Kidney epithelial cell (primary cell): ENCODE measurements around the gene GPC1. TPM values are rescaled to one million over a fixed set of nuclear protein-coding genes. Genes with fewer than 3 reads are reported as not detected.

Source experiments
- DNase-seq: peaks from one replicate; pipeline ENCODE4 v3.0.0-alpha.2; 2010; ENCODE audit warnings: low read depth
- H3K27me3 ChIP-seq: 2 replicates; pipeline ENCODE4 v1.6.0; 2011; ENCODE audit warnings: low read length; ENCODE audit not compliant: control insufficient read depth, insufficient read depth
- H3K36me3 ChIP-seq: 2 replicates; pipeline ENCODE4 v1.5.1; 2011; ENCODE audit warnings: low read length; ENCODE audit not compliant: control insufficient read depth, insufficient read depth
- H3K4me3 ChIP-seq: 2 replicates; pipeline ENCODE4 v1.5.1; 2011; ENCODE audit warnings: low read depth, mild to moderate bottlenecking, control low read depth, low read length
- total RNA-seq: library from RNA; depleted of rRNA; stranded (reverse); fragments of >200 nt; gene quantifications from 2 replicates; pipeline ENCODE4 v1.2.3, GENCODE V29; 2015
- TF ChIP-seq, protein P1 (sequence below): IDR thresholded peaks from 2 replicates; pipeline ENCODE4 v1.5.1; 2011; ENCODE audit warnings: mild to moderate bottlenecking, moderate library complexity, low read length, control low read depth, inconsistent platforms; ENCODE audit not compliant: insufficient read depth, poor library complexity, severe bottlenecking

Gene GPC1
- total RNA-seq, 1 donor from 2014 or later = 75.2 TPM

DNA sequence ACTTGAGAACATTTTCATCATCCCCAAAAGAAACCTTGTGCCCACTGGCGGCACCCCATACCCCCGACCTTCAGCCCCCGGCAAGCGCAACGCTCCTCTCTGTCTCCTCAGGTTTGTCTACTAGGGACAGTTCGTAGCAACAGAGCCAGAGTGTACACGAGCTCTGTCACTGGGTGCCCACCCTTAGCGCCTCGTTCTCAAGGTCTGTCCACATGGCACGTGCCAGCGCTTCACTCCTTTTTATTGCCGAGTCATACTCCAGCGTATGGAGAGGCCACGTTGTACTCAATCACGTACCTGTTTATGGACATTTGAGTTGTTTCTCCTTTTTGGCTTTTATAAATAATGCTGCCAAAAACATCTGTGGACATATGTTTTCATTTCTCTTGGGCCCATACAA, 30.3 kb upstream of the GPC1 start:
- H3K27me3 ChIP-seq = peaks cover 3% of the 10 kb centered on the region
- TF ChIP-seq, protein P1, sequence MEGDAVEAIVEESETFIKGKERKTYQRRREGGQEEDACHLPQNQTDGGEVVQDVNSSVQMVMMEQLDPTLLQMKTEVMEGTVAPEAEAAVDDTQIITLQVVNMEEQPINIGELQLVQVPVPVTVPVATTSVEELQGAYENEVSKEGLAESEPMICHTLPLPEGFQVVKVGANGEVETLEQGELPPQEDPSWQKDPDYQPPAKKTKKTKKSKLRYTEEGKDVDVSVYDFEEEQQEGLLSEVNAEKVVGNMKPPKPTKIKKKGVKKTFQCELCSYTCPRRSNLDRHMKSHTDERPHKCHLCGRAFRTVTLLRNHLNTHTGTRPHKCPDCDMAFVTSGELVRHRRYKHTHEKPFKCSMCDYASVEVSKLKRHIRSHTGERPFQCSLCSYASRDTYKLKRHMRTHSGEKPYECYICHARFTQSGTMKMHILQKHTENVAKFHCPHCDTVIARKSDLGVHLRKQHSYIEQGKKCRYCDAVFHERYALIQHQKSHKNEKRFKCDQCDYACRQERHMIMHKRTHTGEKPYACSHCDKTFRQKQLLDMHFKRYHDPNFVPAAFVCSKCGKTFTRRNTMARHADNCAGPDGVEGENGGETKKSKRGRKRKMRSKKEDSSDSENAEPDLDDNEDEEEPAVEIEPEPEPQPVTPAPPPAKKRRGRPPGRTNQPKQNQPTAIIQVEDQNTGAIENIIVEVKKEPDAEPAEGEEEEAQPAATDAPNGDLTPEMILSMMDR = no peak
- DNase-seq = no peak
- H3K4me3 ChIP-seq = no peak overlapping the region
- H3K36me3 ChIP-seq = no peaks in the 10 kb centered on the region

DNA sequence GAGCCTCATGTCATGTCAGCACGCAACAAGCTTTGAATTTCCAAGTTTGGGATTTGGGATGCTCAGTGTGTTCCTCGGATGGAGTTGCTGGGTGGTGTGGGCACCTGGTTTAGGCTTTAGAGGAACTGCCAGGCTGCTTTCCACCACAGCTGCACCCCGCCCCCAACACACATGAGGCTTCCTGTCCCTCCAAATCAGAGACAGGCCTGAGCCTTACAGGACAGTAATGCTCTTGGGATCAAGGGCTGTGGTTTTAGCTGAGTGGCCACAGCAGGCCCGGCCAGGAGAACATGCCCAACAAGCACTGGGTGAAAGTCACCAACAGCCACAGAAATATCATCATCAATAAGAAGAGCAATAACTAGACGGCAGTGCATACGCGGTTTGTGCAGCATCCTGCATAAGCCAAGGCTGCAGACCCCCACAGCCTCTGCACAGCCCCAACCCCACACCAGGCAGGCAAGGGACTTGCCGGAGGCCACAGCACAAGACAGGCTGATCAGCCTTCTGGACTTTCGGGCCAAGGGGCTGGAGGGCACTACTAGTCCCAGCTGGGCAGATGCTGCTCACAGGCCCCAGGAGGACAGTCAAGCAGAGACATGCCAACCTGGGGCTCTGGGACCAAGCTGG, 29.7 kb upstream of the GPC1 start:
- no peak for DNase-seq
- no peaks in the 10 kb centered on the region for H3K36me3 ChIP-seq

DNA sequence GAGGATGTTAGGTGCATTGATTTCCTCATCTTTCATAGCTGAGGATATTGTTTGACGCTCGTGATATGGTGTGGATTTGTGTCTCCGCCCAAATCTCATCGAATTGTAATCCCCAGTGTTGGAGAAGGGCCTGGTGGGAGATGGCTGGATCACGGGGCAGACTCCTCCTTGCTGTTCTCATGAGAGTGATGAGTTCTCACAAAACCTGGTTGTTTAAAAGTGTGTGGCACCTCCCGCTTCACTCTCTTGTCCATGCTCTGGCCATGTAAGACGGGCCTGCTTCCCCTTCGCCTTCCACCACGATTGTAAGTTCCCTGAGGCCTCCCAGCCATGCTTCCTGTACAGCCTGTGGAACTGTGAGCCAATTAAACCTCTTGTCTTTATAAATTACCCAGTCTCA, 28.4 kb upstream of the GPC1 start:
- no peaks in the 10 kb centered on the region for H3K36me3 ChIP-seq
- DNase-seq = no peak
- H3K4me3 ChIP-seq = no peak overlapping the region
- no peaks in the 10 kb centered on the region for H3K27me3 ChIP-seq
- TF ChIP-seq, protein P1 = no peak

More for the DNA sequence above, 29.7 kb upstream of the GPC1 start:
- TF ChIP-seq, protein P1 = no peak
- no peak overlapping the region for H3K4me3 ChIP-seq
- peaks cover 3% of the 10 kb centered on the region for H3K27me3 ChIP-seq

DNA sequence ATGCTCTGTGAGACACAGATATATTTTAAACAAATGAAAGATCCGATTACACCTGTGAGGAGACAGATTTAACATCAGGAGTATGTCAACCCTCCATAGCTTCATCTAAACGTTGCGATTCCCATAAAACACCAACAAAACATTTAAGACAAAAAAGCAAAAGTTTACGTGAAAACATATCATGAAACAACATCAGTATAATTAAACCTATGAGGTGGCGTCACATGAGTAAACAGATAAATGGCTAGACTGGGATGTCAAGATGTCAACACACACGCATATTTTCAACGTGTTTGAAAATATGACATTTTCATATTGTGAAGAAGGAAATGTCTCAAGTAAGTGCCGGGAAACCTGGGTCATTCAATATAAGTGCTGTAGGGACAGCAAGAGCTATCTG, 25.5 kb upstream of the GPC1 start:
- Histone ChIP-seq H3K27me3 (no peaks in the 10 kb centered on the region), H3K36me3 (no peaks in the 10 kb centered on the region), H3K4me3 (no peak overlapping the region)
- TF ChIP-seq, protein P1 = no peak
- no peak for DNase-seq

DNA sequence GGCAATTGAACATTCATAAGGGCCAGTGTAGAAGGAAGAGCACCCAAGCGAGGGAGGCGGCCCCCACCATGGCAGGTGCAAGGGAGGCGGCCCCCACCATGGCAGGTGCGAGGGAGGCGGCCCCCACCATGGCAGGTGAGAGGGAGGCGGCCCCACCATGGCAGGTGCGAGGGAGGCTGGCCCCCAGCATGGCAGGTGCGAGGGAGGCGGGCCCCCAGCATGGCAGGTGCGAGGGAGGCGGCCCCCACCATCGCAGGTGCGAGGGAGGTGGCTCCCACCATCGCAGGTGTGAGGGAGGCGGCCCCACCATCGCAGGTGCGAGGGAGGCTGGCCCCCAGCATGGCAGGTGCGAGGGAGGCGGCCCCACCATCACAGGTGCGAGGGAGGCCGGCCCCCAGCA, 24.7 kb upstream of the GPC1 start:
- H3K4me3 ChIP-seq = no peak overlapping the region
- no peak for DNase-seq
- H3K27me3 ChIP-seq = no peaks in the 10 kb centered on the region
- no peaks in the 10 kb centered on the region for H3K36me3 ChIP-seq
- TF ChIP-seq, protein P1 = no peak

DNA sequence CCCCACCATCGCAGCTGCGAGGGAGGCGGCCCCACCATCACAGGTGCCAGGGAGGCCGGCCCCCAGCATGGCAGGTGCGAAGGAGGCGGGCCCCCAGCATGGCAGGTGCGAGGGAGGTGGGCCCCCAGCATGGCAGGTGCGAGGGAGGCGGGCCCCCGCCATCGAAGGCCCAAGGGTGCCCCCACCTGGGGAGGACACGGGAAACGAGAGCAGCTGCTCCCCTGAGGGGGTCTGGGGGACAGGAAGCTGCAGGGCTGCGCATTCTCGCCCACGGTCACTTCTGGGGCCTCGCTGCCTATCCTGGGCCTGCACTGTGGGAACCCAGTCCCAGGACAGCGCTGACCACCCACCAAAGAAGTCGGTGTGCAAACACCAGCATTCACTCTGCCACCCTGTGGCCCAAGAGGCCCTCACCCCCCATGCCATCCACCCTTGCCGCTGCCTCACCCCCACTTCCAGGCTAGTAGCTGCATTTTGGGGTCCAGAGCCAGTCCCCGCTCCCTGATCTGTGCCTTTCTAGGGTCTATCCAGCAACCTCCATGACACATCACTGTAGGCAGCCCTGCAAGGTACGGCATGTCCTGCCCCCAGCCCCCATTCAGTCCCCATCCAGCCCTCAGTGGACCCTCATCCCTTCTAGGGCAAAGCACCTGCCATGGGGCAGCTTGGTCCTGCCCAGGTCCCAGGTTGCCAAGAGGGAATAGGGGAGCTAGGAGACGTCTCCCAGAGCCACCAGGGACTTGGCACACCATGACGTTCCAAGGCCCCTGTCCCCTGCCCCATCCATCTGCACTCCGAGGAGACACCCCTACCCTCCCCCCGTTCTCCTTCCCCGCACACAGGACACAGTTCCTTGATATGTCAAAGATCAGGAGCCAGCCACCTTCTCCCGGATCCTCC, 24.0 kb upstream of the GPC1 start:
- H3K4me3 ChIP-seq = no peak overlapping the region
- H3K27me3 ChIP-seq = no peaks in the 10 kb centered on the region
- TF ChIP-seq, protein P1 = no peak
- no peaks in the 10 kb centered on the region for H3K36me3 ChIP-seq
- DNase-seq = no peak
